ENCODE measurements around the gene ARHGEF16.

DNA sequence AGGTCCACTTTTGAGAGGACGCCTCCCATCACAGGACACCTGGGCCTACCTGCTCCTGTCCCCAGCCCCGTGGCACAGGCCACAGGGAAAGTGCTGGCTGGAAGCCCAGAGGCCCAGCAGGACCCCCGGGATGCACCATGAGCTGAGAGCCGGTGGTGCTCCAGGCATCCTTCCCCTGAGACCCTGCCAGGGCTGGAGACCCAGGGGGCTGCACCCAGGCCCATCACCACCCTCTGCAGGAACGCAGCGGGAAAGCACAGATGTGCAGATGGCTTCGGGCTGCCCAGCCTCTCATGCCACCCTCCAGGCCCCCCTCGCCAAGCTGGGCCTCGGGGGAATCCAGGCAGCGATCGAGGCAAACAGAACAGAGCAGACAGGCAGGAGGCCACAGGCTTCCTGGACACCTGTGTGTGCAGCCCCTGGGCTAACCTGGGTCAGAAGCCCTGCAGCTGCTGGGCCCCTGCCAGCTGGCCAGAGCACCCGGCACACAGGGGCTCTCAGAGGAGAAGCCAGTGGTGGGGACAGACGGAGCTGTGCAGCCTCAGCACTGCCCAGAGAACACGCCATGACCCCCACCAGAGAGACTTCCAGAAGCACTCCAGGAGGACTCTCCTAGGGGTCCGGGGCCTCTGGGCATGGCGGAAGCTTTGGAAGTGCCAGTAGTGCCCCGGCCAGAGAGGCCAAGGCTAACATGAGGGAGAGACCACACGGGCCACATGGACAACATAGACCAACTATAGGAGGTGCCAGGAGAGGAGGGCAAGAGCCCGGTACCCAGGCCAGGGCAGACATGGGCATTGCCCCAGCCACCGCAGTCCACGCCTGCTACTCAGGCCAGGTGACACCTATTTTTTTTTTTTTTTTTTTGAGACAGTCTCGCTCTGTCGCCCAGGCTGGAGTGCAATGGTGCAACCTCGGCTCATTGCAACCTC lies 71.4 kb downstream of the ARHGEF16 start:
- TF ChIP-seq POLR2A (IDR thresholded peaks at IDR 0.05), result no peak
- TF ChIP-seq CTCF (IDR thresholded peaks at IDR 0.05), result no peak

Measured in esophagus squamous epithelium (tissue), 4 donors.